Mesendoderm (in vitro differentiated cells): Measurements from ENCODE around the gene HMOX1.

Source experiments
- DNase-seq: peaks from one replicate; pipeline ENCODE4 v3.0.0; 2013
- H2AK5ac ChIP-seq: 2 replicates; pipeline ENCODE4 v1.6.1; 2013; ENCODE audit warnings: low read length, inconsistent platforms
- H2BK120ac ChIP-seq: 2 replicates; pipeline ENCODE4 v1.6.1; 2013; ENCODE audit warnings: low read depth, mild to moderate bottlenecking, low read length, moderate library complexity, mixed read lengths
- H2BK15ac ChIP-seq: replicated peaks from 2 replicates; pipeline ENCODE4 v1.6.1; 2013; ENCODE audit warnings: low read depth, mild to moderate bottlenecking, moderate library complexity
- H2BK5ac ChIP-seq: 2 replicates; pipeline ENCODE4 v1.6.1; 2013; ENCODE audit warnings: low read length, inconsistent platforms
- H3K18ac ChIP-seq: 2 replicates; pipeline ENCODE4 v1.6.1; 2013; ENCODE audit warnings: mild to moderate bottlenecking, low read length, mixed read lengths
- H3K23ac ChIP-seq: one replicate; pipeline ENCODE4 v1.6.1; 2013; ENCODE audit warnings: low read length
- H3K27ac ChIP-seq: 2 replicates; pipeline ENCODE4 v1.5.1; 2013; ENCODE audit warnings: low read depth, mild to moderate bottlenecking, inconsistent platforms, low read length, moderate library complexity
- H3K27me3 ChIP-seq: 2 replicates; pipeline ENCODE4 v1.6.1; 2013; ENCODE audit warnings: low read length, control low read depth, mild to moderate bottlenecking, inconsistent platforms; ENCODE audit not compliant: insufficient read depth, poor library complexity
- H3K36me3 ChIP-seq: 2 replicates; pipeline ENCODE4 v1.6.1; 2013; ENCODE audit warnings: low read length, inconsistent platforms; ENCODE audit not compliant: control insufficient read depth, insufficient read depth
- H3K4ac ChIP-seq: one replicate; pipeline ENCODE4 v1.6.1; 2013; ENCODE audit warnings: low read depth, mild to moderate bottlenecking, low read length, moderate library complexity
- H3K4me1 ChIP-seq: 2 replicates; pipeline ENCODE4 v1.6.1; 2013; ENCODE audit warnings: low read depth, low read length, inconsistent platforms; ENCODE audit not compliant: control insufficient read depth
- H3K4me2 ChIP-seq: 2 replicates; pipeline ENCODE4 v1.6.1; 2013; ENCODE audit warnings: low read length
- H3K4me3 ChIP-seq: 2 replicates; pipeline ENCODE4 v1.5.1; 2013; ENCODE audit warnings: mild to moderate bottlenecking, low read length
- H3K56ac ChIP-seq: one replicate; pipeline ENCODE4 v1.6.1; 2013; ENCODE audit warnings: low read length
- H3K79me1 ChIP-seq: 2 replicates; pipeline ENCODE4 v1.6.1; 2013; ENCODE audit warnings: low read length, inconsistent platforms
- H3K79me2 ChIP-seq: 2 replicates; pipeline ENCODE4 v1.6.1; 2013; ENCODE audit warnings: mild to moderate bottlenecking, low read length; ENCODE audit not compliant: control insufficient read depth, insufficient read depth
- H3K9ac ChIP-seq: 2 replicates; pipeline ENCODE4 v1.6.1; 2013; ENCODE audit warnings: low read length, inconsistent platforms
- H4K5ac ChIP-seq: one replicate; pipeline ENCODE4 v1.6.1; 2013; ENCODE audit warnings: low read length
- H4K8ac ChIP-seq: one replicate; pipeline ENCODE4 v1.6.1; 2013; ENCODE audit warnings: low read depth, mild to moderate bottlenecking, control low read depth, low read length, moderate library complexity
- WGBS: extraction: QIAGEN DNeasy Blood & Tissue Kit; methylation state at CpG from one replicate; pipeline ENCODE4 v1.1.7; 2013; ENCODE audit warnings: low lambda C conversion rate, missing lambda C conversion rate; ENCODE audit not compliant: insufficient coverage; ENCODE audit errors: extremely low coverage; 5-methylcytosine and 5-hydroxymethylcytosine counted together

HMOX1 gene

GRCh38 chr22:35399114-35399677 lies 18.3 kb downstream of the HMOX1 start:
- H3K79me1 ChIP-seq: peaks cover 8% of the 10 kb centered on the region
- peaks cover 30% of the 10 kb centered on the region for H3K79me2 ChIP-seq
- DNase-seq: peak; percentile 23
- H3K4me3 ChIP-seq: no peak overlapping the region
- H3K27ac ChIP-seq: peak overlapping the region; percentile 11
- H4K8ac ChIP-seq: peak overlapping the region; percentile 90
- H2BK120ac ChIP-seq: peak overlapping the region; percentile 95
- H3K56ac ChIP-seq: peak overlapping the region; percentile 93
- H2AK5ac ChIP-seq: peak overlapping the region; percentile 48
- peak overlapping the region; percentile 88 for H3K18ac ChIP-seq
- H2BK5ac ChIP-seq: peak overlapping the region; percentile 87
- no peaks in the 10 kb centered on the region for H3K27me3 ChIP-seq
- H3K4me2 ChIP-seq: peak overlapping the region; percentile 53
- H3K9ac ChIP-seq: peak overlapping the region; percentile 80
- H3K36me3 ChIP-seq: peaks cover 8% of the 10 kb centered on the region
- peaks cover 5% of the 10 kb centered on the region for H3K4me1 ChIP-seq
- peak overlapping the region; percentile 89 for H2BK15ac ChIP-seq
- no peak overlapping the region for H3K23ac ChIP-seq
- H4K5ac ChIP-seq: peak overlapping the region; percentile 92
- H3K4ac ChIP-seq: peak overlapping the region; percentile 91
- WGBS: no CpG with 5 or more reads among the region's 24 CpGs

- Histone ChIP-seq H3K79me2 (peaks cover 33% of the 10 kb centered on the region), H3K4ac (peak within 1 kb of the TSS; percentile 91), H3K79me1 (peaks cover 10% of the 10 kb centered on the region), H2BK15ac (peak within 1 kb of the TSS; percentile 89), H3K27ac (peak within 1 kb of the TSS; percentile 11), H3K36me3 (peaks cover 8% of the 10 kb centered on the region), H4K5ac (peak within 1 kb of the TSS; percentile 92), H4K8ac (peak within 1 kb of the TSS; percentile 90), H3K18ac (peak within 1 kb of the TSS; percentile 88), H3K56ac (peak within 1 kb of the TSS; percentile 93), H3K27me3 (no peaks in the 10 kb centered on the region), H3K9ac (peak within 1 kb of the TSS; percentile 92), H3K4me3 (peak within 1 kb of the TSS; percentile 98), H2BK120ac (peak within 1 kb of the TSS; percentile 95), H3K4me2 (peak within 1 kb of the TSS; percentile 72), H2AK5ac (peak within 1 kb of the TSS; percentile 48), H3K23ac (peak within 1 kb of the TSS; percentile 80), H2BK5ac (peak within 1 kb of the TSS; percentile 87), H3K4me1 (peaks cover 5% of the 10 kb centered on the region)
- no CpG with 5 or more reads among the region's 64 CpGs for WGBS
- peak; percentile 99 for DNase-seq
Measured at GRCh38 chr22:35399678-35400500, 19.0 kb downstream of the HMOX1 start, which contains the start of gene MCM5. MCM5 (plus strand) TSS chr22:35400140; CDS start chr22:35400439, 299 bp downstream.

GRCh38 chr22:35400501-35400790 lies 19.6 kb downstream of the HMOX1 start:
- Histone ChIP-seq H3K18ac (peak overlapping the region; percentile 25), H3K4me1 (peaks cover 5% of the 10 kb centered on the region), H3K27me3 (no peaks in the 10 kb centered on the region), H3K79me1 (peaks cover 10% of the 10 kb centered on the region), H2BK5ac (peak overlapping the region; percentile 31), H3K4ac (peak overlapping the region; percentile 91), H3K23ac (peak overlapping the region; percentile 80), H4K8ac (no peak overlapping the region), H3K79me2 (peaks cover 33% of the 10 kb centered on the region), H3K36me3 (peaks cover 8% of the 10 kb centered on the region), H3K9ac (peak overlapping the region; percentile 92), H2AK5ac (no peak overlapping the region), H2BK120ac (no peak overlapping the region), H3K27ac (no peak overlapping the region), H4K5ac (no peak overlapping the region), H2BK15ac (no peak overlapping the region), H3K4me3 (peak overlapping the region; percentile 98), H3K56ac (peak overlapping the region; percentile 92), H3K4me2 (peak overlapping the region; percentile 72)
- WGBS: no CpG with 5 or more reads among the region's 20 CpGs
- no peak for DNase-seq

GRCh38 chr22:35401863-35402262 lies 21.0 kb downstream of the HMOX1 start:
- H3K4ac ChIP-seq: no peak overlapping the region
- no peak for DNase-seq
- no peak overlapping the region for H3K27ac ChIP-seq
- peaks cover 11% of the 10 kb centered on the region for H3K79me1 ChIP-seq
- no peak overlapping the region for H3K4me2 ChIP-seq
- peaks cover 5% of the 10 kb centered on the region for H3K4me1 ChIP-seq
- no CpG with 5 or more reads among the region's 6 CpGs for whole genome bisulfite sequencing
- H2AK5ac ChIP-seq: no peak overlapping the region
- no peak overlapping the region for H2BK120ac ChIP-seq
- H2BK15ac ChIP-seq: no peak overlapping the region
- no peak overlapping the region for H3K18ac ChIP-seq
- H3K27me3 ChIP-seq: no peaks in the 10 kb centered on the region
- H3K36me3 ChIP-seq: peaks cover 14% of the 10 kb centered on the region
- no peak overlapping the region for H4K8ac ChIP-seq
- H3K23ac ChIP-seq: no peak overlapping the region
- H3K56ac ChIP-seq: peak overlapping the region; percentile 17
- H3K4me3 ChIP-seq: no peak overlapping the region
- H3K9ac ChIP-seq: peak overlapping the region; percentile 28
- no peak overlapping the region for H2BK5ac ChIP-seq
- H3K79me2 ChIP-seq: peaks cover 33% of the 10 kb centered on the region
- H4K5ac ChIP-seq: no peak overlapping the region

- H3K56ac ChIP-seq: peak overlapping the region; percentile 56
- H3K27me3 ChIP-seq: no peaks in the 10 kb centered on the region
- no peak overlapping the region for H3K4me2 ChIP-seq
- DNase-seq: no peak
- no peak overlapping the region for H2BK5ac ChIP-seq
- H4K5ac ChIP-seq: no peak overlapping the region
- no peak overlapping the region for H3K18ac ChIP-seq
- no peak overlapping the region for H2AK5ac ChIP-seq
- peaks cover 33% of the 10 kb centered on the region for H3K79me2 ChIP-seq
- no peak overlapping the region for H4K8ac ChIP-seq
- H2BK120ac ChIP-seq: no peak overlapping the region
- H3K27ac ChIP-seq: no peak overlapping the region
- no peak overlapping the region for H3K9ac ChIP-seq
- H3K36me3 ChIP-seq: peaks cover 23% of the 10 kb centered on the region
- peaks cover 5% of the 10 kb centered on the region for H3K4me1 ChIP-seq
- no peak overlapping the region for H2BK15ac ChIP-seq
- H3K23ac ChIP-seq: no peak overlapping the region
- no peak overlapping the region for H3K4me3 ChIP-seq
- no CpG with 5 or more reads among the region's 7 CpGs for WGBS
- H3K79me1 ChIP-seq: peaks cover 12% of the 10 kb centered on the region
- H3K4ac ChIP-seq: no peak overlapping the region
Measured at GRCh38 chr22:35403356-35403755, 22.5 kb downstream of the HMOX1 start.
